Natural killer cell (primary cell): Measurements from ENCODE around the gene PPP2R5C. TPM values are rescaled to one million over a fixed set of nuclear protein-coding genes. Genes with fewer than 3 reads are reported as not detected.

Experiments used
- ATAC-seq, 3 donors: fragments of 150-1000 bp in 2 of 3; fragments of 200-7000 bp in 1 of 3; cut with Tn5 transposase; 1 replicate in 1 of 3; 2 replicates in 2 of 3; pipeline ENCODE4 v1.10.0; 2021; ENCODE audit warnings: mild to moderate bottlenecking in 2 of 3, moderate library complexity in 2 of 3
- DNase-seq, 2 donors: peaks; one replicate each; pipeline versions ENCODE4 v3.0.0 to v3.0.0-alpha.2; 2013 to 2021; ENCODE audit warnings: mixed read lengths in 1 of 2
- H3K27ac ChIP-seq: one replicate; pipeline ENCODE4 v1.5.1; 2013; ENCODE audit warnings: mild to moderate bottlenecking, low read length
- H3K27me3 ChIP-seq: one replicate; pipeline ENCODE4 v1.6.1; 2013; ENCODE audit warnings: low read length; ENCODE audit not compliant: control insufficient read depth, insufficient read depth
- H3K36me3 ChIP-seq: one replicate; pipeline ENCODE4 v1.6.1; 2013; ENCODE audit warnings: low read length; ENCODE audit not compliant: control insufficient read depth, insufficient read depth
- H3K4me1 ChIP-seq: one replicate; pipeline ENCODE4 v1.6.1; 2013; ENCODE audit warnings: low read length; ENCODE audit not compliant: control insufficient read depth, insufficient read depth
- H3K4me3 ChIP-seq: one replicate; pipeline ENCODE4 v1.5.1; 2013; ENCODE audit warnings: low read length
- H3K9me3 ChIP-seq: one replicate; pipeline ENCODE4 v1.6.1; 2013; ENCODE audit warnings: low read length; ENCODE audit not compliant: control insufficient read depth, insufficient read depth
- H3K27ac Mint-ChIP-seq, 2 donors: one replicate each; pipeline ENCODE4 v1.8.0; 2022; ENCODE audit warnings: mild to moderate bottlenecking in 2 of 2, mixed read lengths in 2 of 2, moderate library complexity in 1 of 2
- H3K27me3 Mint-ChIP-seq, 2 donors: one replicate each; pipeline ENCODE4 v1.8.0; 2022; ENCODE audit warnings: low read depth in 2 of 2, mixed read lengths in 2 of 2
- H3K36me3 Mint-ChIP-seq: one replicate; pipeline ENCODE4 v1.8.0; 2022; ENCODE audit warnings: mixed read lengths
- H3K4me1 Mint-ChIP-seq, 2 donors: one replicate each; pipeline ENCODE4 v1.8.0; 2022; ENCODE audit warnings: mixed read lengths in 2 of 2
- H3K4me3 Mint-ChIP-seq: one replicate; pipeline ENCODE4 v1.8.0; 2022; ENCODE audit warnings: mild to moderate bottlenecking, moderate library complexity, mixed read lengths
- H3K9me3 Mint-ChIP-seq, 2 donors: one replicate each; pipeline ENCODE4 v1.8.0; 2022; ENCODE audit warnings: mixed read lengths in 2 of 2
- WGBS: methylation state at CpG from one replicate; pipeline ENCODE4 v1.1.7; 2013; ENCODE audit warnings: missing lambda C conversion rate; ENCODE audit not compliant: insufficient coverage; 5-methylcytosine and 5-hydroxymethylcytosine counted together
- intact Hi-C: fragments of 100-400 bp; cut with micrococcal nuclease; formaldehyde crosslinking; loops from one replicate; pipeline ENCODE4 v1.14.2; 2022
- total RNA-seq, 4 donors: library from RNA; stranded (reverse); fragments of 120-200 nt in 1 of 4; gene quantifications; one replicate each; pipeline versions ENCODE4 v1.2.3 to v1.2.4, GENCODE V29; 2013 to 2022
- TF ChIP-seq, protein P1 (sequence below): fragments of 200-600 bp; IDR thresholded peaks from one replicate; pipeline ENCODE4 v1.8.0; 2022; ENCODE audit warnings: antibody characterized with exemption

Gene PPP2R5C
- total RNA-seq, 3 donors from 2014 or later (not counting 1 experiment from before 2014, with no cell fraction given) = 716 to 779 (median 736) TPM

DNA sequence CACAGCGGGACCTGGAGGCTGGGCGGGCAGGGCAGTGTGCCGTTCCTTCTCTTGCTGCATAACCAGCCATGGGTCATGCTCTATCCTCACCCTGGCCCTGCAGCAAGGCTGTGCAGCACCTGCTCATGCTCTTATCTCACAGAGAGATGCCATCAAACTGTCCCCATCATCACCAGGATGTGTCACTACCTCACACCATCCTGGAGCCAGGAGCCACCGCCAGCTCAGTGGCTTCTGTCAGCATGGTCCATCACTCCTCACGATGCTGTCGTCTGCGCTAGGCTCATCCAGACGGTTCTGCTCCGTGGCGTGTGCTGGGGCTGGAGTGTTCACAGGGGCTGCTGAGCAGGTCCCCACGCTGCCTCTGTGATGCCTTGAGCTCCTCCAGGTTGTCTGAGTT is 125.7 kb downstream of the PPP2R5C start:
- no peak for DNase-seq
- Histone ChIP-seq H3K4me1 (peaks cover 6% of the 10 kb centered on the region), H3K27ac (no peak overlapping the region), H3K9me3 (no peaks in the 10 kb centered on the region), H3K36me3 (peaks cover 84% of the 10 kb centered on the region), H3K27me3 (no peaks in the 10 kb centered on the region), H3K4me3 (no peak overlapping the region)
- TF ChIP-seq, protein P1, sequence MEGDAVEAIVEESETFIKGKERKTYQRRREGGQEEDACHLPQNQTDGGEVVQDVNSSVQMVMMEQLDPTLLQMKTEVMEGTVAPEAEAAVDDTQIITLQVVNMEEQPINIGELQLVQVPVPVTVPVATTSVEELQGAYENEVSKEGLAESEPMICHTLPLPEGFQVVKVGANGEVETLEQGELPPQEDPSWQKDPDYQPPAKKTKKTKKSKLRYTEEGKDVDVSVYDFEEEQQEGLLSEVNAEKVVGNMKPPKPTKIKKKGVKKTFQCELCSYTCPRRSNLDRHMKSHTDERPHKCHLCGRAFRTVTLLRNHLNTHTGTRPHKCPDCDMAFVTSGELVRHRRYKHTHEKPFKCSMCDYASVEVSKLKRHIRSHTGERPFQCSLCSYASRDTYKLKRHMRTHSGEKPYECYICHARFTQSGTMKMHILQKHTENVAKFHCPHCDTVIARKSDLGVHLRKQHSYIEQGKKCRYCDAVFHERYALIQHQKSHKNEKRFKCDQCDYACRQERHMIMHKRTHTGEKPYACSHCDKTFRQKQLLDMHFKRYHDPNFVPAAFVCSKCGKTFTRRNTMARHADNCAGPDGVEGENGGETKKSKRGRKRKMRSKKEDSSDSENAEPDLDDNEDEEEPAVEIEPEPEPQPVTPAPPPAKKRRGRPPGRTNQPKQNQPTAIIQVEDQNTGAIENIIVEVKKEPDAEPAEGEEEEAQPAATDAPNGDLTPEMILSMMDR = no peak
- H3K4me1 Mint-ChIP-seq = peaks cover 4 to 10% of the 10 kb centered on the region in 2 donors
- 98% methylated on average over 11 of the region's 11 CpGs for WGBS
- no peak overlapping the region for H3K4me3 Mint-ChIP-seq
- intact Hi-C loops = no loop called here
- H3K9me3 Mint-ChIP-seq = no peaks in the 10 kb centered on the region
- no peaks in the 10 kb centered on the region for H3K27me3 Mint-ChIP-seq
- peak overlapping the region in 1 of 2 donors; percentile 45 for H3K27ac Mint-ChIP-seq
- H3K36me3 Mint-ChIP-seq = no peaks in the 10 kb centered on the region
- no peak for ATAC-seq

DNA sequence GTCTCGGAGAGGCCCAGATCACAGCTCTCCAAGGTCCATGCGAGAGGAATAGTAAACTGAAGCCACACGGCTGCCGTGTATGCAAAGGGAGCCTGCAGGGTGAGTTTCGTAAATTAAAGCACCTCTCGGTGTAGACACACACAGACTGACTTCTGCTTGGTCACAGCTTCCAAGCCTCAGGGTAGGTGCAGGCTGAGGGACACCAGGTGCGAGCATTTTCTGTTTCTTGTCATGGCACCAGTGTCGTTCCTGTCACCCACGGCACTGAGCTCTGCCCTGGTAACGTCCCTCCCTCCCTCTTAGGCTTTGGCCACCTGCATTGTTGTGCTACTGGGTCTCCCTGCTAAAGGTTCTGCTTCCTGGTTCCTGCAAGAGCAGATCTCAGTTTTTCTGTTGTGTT is 126.7 kb downstream of the PPP2R5C start:
- Mint-ChIP-seq H3K9me3 (no peaks in the 10 kb centered on the region), H3K4me1 (peaks cover 0 to 5% of the 10 kb centered on the region in 2 donors), H3K27me3 (no peaks in the 10 kb centered on the region), H3K27ac (peak overlapping the region; percentile 58 to 72), H3K4me3 (no peak overlapping the region), H3K36me3 (no peaks in the 10 kb centered on the region)
- DNase-seq (no peak), ATAC-seq (no peak)
- no peak overlapping the region for H3K27ac ChIP-seq
- no peaks in the 10 kb centered on the region for H3K27me3 ChIP-seq
- 93% methylated on average over 10 of the region's 10 CpGs for WGBS
- no peaks in the 10 kb centered on the region for H3K9me3 ChIP-seq
- intact Hi-C loops = no loop called here
- no peak overlapping the region for H3K4me3 ChIP-seq
- H3K36me3 ChIP-seq = peaks cover 85% of the 10 kb centered on the region
- H3K4me1 ChIP-seq = no peaks in the 10 kb centered on the region
- TF ChIP-seq, protein P1 = no peak

DNA sequence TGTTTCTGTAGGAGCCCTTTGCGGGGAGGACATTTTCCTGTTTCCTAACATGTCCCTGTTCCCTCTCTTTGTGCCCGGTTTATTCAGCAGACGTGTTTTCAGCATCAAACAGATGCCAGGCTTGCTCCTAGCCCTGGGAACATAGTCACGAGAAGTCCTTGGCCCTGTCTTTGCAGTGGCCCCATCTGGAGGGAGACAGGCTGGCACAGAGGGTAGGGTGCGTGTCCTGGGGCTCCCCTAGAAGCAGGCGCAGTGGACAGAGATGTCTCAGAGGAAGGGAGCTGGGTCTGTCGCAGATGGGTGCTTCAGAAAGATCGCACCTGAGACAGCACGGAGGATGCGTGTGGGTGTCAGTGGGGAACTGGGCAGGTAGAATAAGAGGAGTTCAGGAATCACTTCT is 127.9 kb downstream of the PPP2R5C start:
- Histone ChIP-seq H3K9me3 (no peaks in the 10 kb centered on the region), H3K27me3 (no peaks in the 10 kb centered on the region), H3K27ac (no peak overlapping the region), H3K4me3 (no peak overlapping the region), H3K36me3 (peaks cover 84% of the 10 kb centered on the region), H3K4me1 (no peaks in the 10 kb centered on the region)
- no peaks in the 10 kb centered on the region for H3K4me1 Mint-ChIP-seq
- H3K9me3 Mint-ChIP-seq = no peaks in the 10 kb centered on the region
- H3K27me3 Mint-ChIP-seq = no peaks in the 10 kb centered on the region
- no peaks in the 10 kb centered on the region for H3K36me3 Mint-ChIP-seq
- ATAC-seq = no peak
- H3K4me3 Mint-ChIP-seq = no peak overlapping the region
- WGBS = 91% methylated on average over 10 of the region's 10 CpGs
- TF ChIP-seq, protein P1 = no peak
- DNase-seq = no peak
- peak overlapping the region; percentile 58 to 72 for H3K27ac Mint-ChIP-seq
- intact Hi-C loops = no loop called here

DNA sequence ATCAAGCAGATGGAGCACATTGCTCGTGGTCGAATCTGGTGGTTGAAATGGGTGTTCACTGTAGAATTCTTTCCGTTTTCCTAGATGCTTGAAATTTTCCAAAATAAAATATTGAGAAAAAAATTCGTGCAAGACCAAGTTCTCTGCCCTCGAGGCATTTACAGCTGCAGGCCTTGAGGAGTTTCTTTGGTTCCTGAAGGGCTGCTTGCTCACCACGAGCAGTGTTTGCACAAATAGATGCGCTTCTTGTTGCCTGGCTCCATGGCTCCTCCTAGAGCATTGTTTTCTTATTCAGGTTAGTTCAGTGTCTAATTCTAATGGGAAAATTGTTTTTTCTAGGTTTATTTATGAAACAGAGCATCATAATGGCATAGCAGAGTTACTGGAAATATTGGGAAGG is 128.4 kb downstream of the PPP2R5C start:
- TF ChIP-seq, protein P1 = no peak
- H3K4me3 Mint-ChIP-seq = no peak overlapping the region
- no peaks in the 10 kb centered on the region for H3K9me3 ChIP-seq
- peaks cover 84% of the 10 kb centered on the region for H3K36me3 ChIP-seq
- H3K36me3 Mint-ChIP-seq = no peaks in the 10 kb centered on the region
- peak overlapping the region; percentile 58 to 72 for H3K27ac Mint-ChIP-seq
- H3K27me3 Mint-ChIP-seq = no peaks in the 10 kb centered on the region
- no peaks in the 10 kb centered on the region for H3K4me1 Mint-ChIP-seq
- no peaks in the 10 kb centered on the region for H3K4me1 ChIP-seq
- no peak overlapping the region for H3K4me3 ChIP-seq
- no peak overlapping the region for H3K27ac ChIP-seq
- no peaks in the 10 kb centered on the region for H3K27me3 ChIP-seq
- intact Hi-C loops = loop anchor here (5.0 kb wide), 1 partner anchor 118 kb away; no protein-coding TSS in a partner anchor
- WGBS = 68% methylated on average over 7 of the region's 7 CpGs
- ATAC-seq = peak in 1 of 3 donors; percentile 40
- DNase-seq = peak in 1 of 2 donors; percentile 39
- H3K9me3 Mint-ChIP-seq = no peaks in the 10 kb centered on the region
